ENCODE data around the gene MAP6D1. TPM values are rescaled to one million over a fixed set of nuclear protein-coding genes. Genes with fewer than 3 reads are reported as not detected.
A peak's percentile ranks its signal among the peaks of the same experiment; 100 is the strongest.
"Not testable (repeated sequence)": the region's sequence is repeated elsewhere in the genome, so short reads cannot be mapped to it uniquely, and the experiment has no call there.

Gene MAP6D1
- total and polyA plus RNA-seq, 2 experiments from 2014 or later, result 7.8 to 10.3 TPM

GRCh38 chr3:183789826-183790225, 35.6 kb downstream of the MAP6D1 start:
- no peaks in the 10 kb centered on the region for H3K4me1 ChIP-seq (ENCODE audit: low read depth)
- H3K36me3 ChIP-seq, result peaks cover 45% of the 10 kb centered on the region
- TF ChIP-seq CTCF (IDR thresholded peaks at IDR 0.05; ENCODE audit: low read depth, low read length), result no peak

DNA sequence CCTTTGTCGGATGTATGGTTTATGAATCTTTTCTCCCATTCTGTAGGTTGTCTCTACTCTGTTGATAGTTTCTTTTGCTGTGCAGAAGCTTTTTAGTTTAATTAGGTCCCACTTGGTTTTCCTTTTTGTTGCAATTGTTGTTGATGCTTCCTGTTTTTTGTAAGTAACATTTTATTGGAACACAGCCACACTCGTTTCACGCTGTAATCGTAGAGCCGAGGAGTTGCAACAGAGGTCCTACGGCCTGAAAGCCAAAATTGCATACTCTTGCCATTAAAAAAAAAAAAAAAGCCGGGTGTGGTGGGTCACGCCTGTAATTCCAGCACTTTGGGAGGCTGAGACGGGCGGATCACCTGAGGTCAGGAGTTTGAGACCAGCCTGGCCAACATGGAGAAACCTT, 40.9 kb downstream of the MAP6D1 start:
- H3K9me3 ChIP-seq (ENCODE audit: low read depth); H3K4me3 ChIP-seq; H3K4me1 ChIP-seq (ENCODE audit: low read depth); H3K27ac ChIP-seq; H3K27me3 ChIP-seq; DNase-seq (ENCODE audit: low read depth in 1 of 2, low spot score in 1 of 2): not testable (repeated sequence)
- peaks cover 45% of the 10 kb centered on the region for H3K36me3 ChIP-seq

More at GRCh38 chr3:183789826-183790225, 35.6 kb downstream of the MAP6D1 start:
- Histone ChIP-seq H3K9me3 (ENCODE audit: low read depth) (no peaks in the 10 kb centered on the region), H3K4me3 (no peak overlapping the region), H3K27ac (no peak overlapping the region), H3K27me3 (no peaks in the 10 kb centered on the region)
- no peak for DNase-seq (ENCODE audit: low read depth in 1 of 2, low spot score in 1 of 2)

DNA sequence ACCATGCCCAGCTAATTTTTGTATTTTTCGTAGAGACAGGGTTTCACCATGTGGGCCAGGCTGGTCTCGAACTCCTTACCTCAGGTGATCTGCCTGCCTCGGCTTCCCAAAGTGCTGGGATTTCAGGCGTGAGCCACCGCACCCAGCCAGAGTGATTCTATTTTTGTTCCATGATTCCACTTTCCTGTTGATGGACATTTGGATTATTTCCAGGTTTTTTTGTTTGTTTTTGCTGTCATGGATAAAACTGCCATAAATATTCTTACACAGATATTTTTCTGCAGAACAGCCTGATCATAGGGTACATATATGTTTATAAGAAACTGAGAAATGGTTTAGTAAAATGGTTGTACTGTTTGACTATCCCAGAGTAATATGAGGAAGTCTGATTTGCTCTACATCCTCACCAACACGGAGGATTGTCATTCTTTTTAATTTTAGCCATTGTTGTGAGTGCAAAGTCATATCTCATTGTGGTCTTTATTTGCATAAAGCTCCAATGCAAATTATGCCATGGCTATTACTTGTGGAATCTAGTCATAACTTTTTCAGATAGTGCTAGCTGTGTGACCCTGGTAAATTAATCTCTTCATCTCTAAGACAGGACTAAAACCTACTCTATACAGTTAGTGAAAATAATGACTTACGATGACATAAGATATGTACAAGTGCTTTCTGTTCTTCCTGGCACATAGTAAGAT, 42.7 kb downstream of the MAP6D1 start:
- no peaks in the 10 kb centered on the region for H3K27me3 ChIP-seq
- no peak overlapping the region for H3K27ac ChIP-seq
- DNase-seq (ENCODE audit: low read depth in 1 of 2, low spot score in 1 of 2), result no peak
- no peaks in the 10 kb centered on the region for H3K9me3 ChIP-seq (ENCODE audit: low read depth)
- H3K4me1 ChIP-seq (ENCODE audit: low read depth), result no peaks in the 10 kb centered on the region
- H3K36me3 ChIP-seq, result peaks cover 53% of the 10 kb centered on the region
- no peak for TF ChIP-seq CTCF (IDR thresholded peaks at IDR 0.05; ENCODE audit: low read depth, low read length)
- no peak overlapping the region for H3K4me3 ChIP-seq

DNA sequence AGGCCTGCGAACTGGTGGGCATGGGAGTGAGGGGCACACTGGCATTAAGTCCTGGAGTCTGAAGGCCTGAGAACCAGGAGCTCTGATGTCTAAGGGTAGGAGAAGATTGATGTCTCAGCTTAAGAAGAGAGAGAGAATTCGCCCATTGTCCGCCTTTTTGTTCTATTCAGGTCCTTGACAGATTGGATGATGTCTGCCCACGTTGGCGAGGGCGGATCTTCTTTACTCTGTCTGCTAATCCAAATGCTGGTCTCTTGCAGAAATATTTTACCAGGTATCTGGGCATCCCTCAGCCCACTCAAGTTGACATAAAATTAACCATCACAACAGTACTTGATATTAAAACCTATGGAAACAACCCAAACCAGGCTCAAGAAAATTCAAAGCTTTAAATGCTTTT, 44.1 kb downstream of the MAP6D1 start:
- no peak for TF ChIP-seq CTCF (IDR thresholded peaks at IDR 0.05; ENCODE audit: low read depth, low read length)
- Histone ChIP-seq H3K4me3 (no peak overlapping the region), H3K36me3 (peaks cover 54% of the 10 kb centered on the region), H3K9me3 (ENCODE audit: low read depth) (no peaks in the 10 kb centered on the region), H3K27ac (no peak overlapping the region), H3K27me3 (no peaks in the 10 kb centered on the region), H3K4me1 (ENCODE audit: low read depth) (no peaks in the 10 kb centered on the region)
- DNase-seq (ENCODE audit: low read depth in 1 of 2, low spot score in 1 of 2), result no peak

- DNase-seq (ENCODE audit: low read depth in 1 of 2, low spot score in 1 of 2), result peak in 1 of 2 donors; percentile 28
- H3K9me3 ChIP-seq (ENCODE audit: low read depth), result no peaks in the 10 kb centered on the region
- no peak for TF ChIP-seq CTCF (IDR thresholded peaks at IDR 0.05; ENCODE audit: low read depth, low read length)
- no peak overlapping the region for H3K4me3 ChIP-seq
- no peaks in the 10 kb centered on the region for H3K4me1 ChIP-seq (ENCODE audit: low read depth)
- peaks cover 56% of the 10 kb centered on the region for H3K36me3 ChIP-seq
- no peaks in the 10 kb centered on the region for H3K27me3 ChIP-seq
- H3K27ac ChIP-seq, result no peak overlapping the region
These were observed 45.4 kb downstream of the MAP6D1 start for GRCh38 chr3:183779896-183780465.

- H3K4me1 ChIP-seq (ENCODE audit: low read depth), result no peaks in the 10 kb centered on the region
- H3K27me3 ChIP-seq, result no peaks in the 10 kb centered on the region
- no peak for DNase-seq (ENCODE audit: low read depth in 1 of 2, low spot score in 1 of 2)
- peaks cover 67% of the 10 kb centered on the region for H3K36me3 ChIP-seq
- no peaks in the 10 kb centered on the region for H3K9me3 ChIP-seq (ENCODE audit: low read depth)
- TF ChIP-seq CTCF (IDR thresholded peaks at IDR 0.05; ENCODE audit: low read depth, low read length), result no peak
- H3K27ac ChIP-seq, result no peak overlapping the region
- H3K4me3 ChIP-seq, result no peak overlapping the region
These were observed 48.3 kb downstream of the MAP6D1 start for GRCh38 chr3:183777016-183777618.

- H3K36me3 ChIP-seq, result peaks cover 68% of the 10 kb centered on the region
- not testable (repeated sequence) for H3K9me3 ChIP-seq (ENCODE audit: low read depth); H3K4me3 ChIP-seq; H3K27ac ChIP-seq; H3K4me1 ChIP-seq (ENCODE audit: low read depth); DNase-seq (ENCODE audit: low read depth in 1 of 2, low spot score in 1 of 2); H3K27me3 ChIP-seq
These were observed 48.9 kb downstream of the MAP6D1 start for GRCh38 chr3:183776451-183776850.

Data from cardiac muscle cell (in vitro differentiated cells and primary cell).